HepG2 (cell line): ENCODE results near the gene GAREM1. TPM values are rescaled to one million over a fixed set of nuclear protein-coding genes. Genes with fewer than 3 reads are reported as not detected.

Source experiments
- CCDC6 ChIP-seq: sonication (generic); formaldehyde crosslinking; IDR thresholded peaks from 2 replicates; pipeline ENCODE4 v1.8.1; 2022; ENCODE audit warnings: mild to moderate bottlenecking, missing genetic modification reagents, moderate library complexity
- CENPBD1 ChIP-seq: sonication (generic); formaldehyde crosslinking; IDR thresholded peaks from 2 replicates; pipeline ENCODE4 v1.8.0; 2022; ENCODE audit warnings: missing genetic modification reagents, low read depth, mild to moderate bottlenecking, borderline replicate concordance
- ELF3 ChIP-seq: IDR thresholded peaks from 2 replicates; pipeline ENCODE4 v1.6.1; 2016; ENCODE audit warnings: missing genetic modification reagents, missing compliant biosample characterization
- FOXC1 ChIP-seq: sonication (generic); formaldehyde crosslinking; IDR thresholded peaks from 2 replicates; pipeline ENCODE4 v1.8.0; 2022; ENCODE audit warnings: mild to moderate bottlenecking, missing genetic modification reagents, borderline replicate concordance
- FOXK2 ChIP-seq: fragments of 450-650 bp; IDR thresholded peaks from 2 replicates; pipeline ENCODE4 v1.6.1; 2016
- GPN1 ChIP-seq: sonication (generic); formaldehyde crosslinking; IDR thresholded peaks from 2 replicates; pipeline ENCODE4 v1.5.1; 2020; ENCODE audit warnings: missing genetic modification reagents, borderline replicate concordance
- HOXA9 ChIP-seq: sonication (generic); formaldehyde crosslinking; IDR thresholded peaks from 2 replicates; pipeline ENCODE4 v1.8.1; 2022; ENCODE audit warnings: missing genetic modification reagents, mild to moderate bottlenecking, moderate library complexity, borderline replicate concordance
- MAZ ChIP-seq, 2 experiments: sonication (generic) in 1 of 2; formaldehyde crosslinking in 1 of 2; IDR thresholded peaks; 2 replicates each; pipeline versions ENCODE4 v1.5.0 to v1.6.1; 2012 to 2020; ENCODE audit warnings: low read depth in 2 of 2, mild to moderate bottlenecking in 2 of 2, borderline replicate concordance in 1 of 2, improper control_type of control experiment in 1 of 2, low read length in 1 of 2, missing genetic modification reagents in 1 of 2, moderate library complexity in 1 of 2
- MZF1 ChIP-seq: sonication (generic); formaldehyde crosslinking; IDR thresholded peaks from 2 replicates; pipeline ENCODE4 v1.8.1; 2023; ENCODE audit warnings: mild to moderate bottlenecking, missing genetic modification reagents, borderline replicate concordance
- RBM22 ChIP-seq: fragments of 200-400 bp; formaldehyde crosslinking; optimal IDR thresholded peaks from 2 replicates; pipeline ENCODE3; 2017; ENCODE audit warnings: mild to moderate bottlenecking, low read length, moderate library complexity
- RBM39 ChIP-seq: fragments of 200-400 bp; formaldehyde crosslinking; IDR thresholded peaks from one replicate; pipeline ENCODE4 v1.6.1; 2018; ENCODE audit warnings: antibody characterized with exemption, mild to moderate bottlenecking, low read depth, low read length; ENCODE audit not compliant: poor library complexity, severe bottlenecking
- SKI ChIP-seq: fragments of 450-650 bp; IDR thresholded peaks from one replicate; pipeline ENCODE4 v1.6.1; 2018; ENCODE audit warnings: mild to moderate bottlenecking; ENCODE audit not compliant: partially characterized antibody
- SOX6 ChIP-seq, 2 experiments: fragments of 450-650 bp in 1 of 2; sonication (generic) in 1 of 2; formaldehyde crosslinking in 1 of 2; IDR thresholded peaks; 2 replicates each; pipeline versions ENCODE4 v1.4.0 to v1.6.1; 2017 to 2020; ENCODE audit warnings: antibody characterized with exemption in 1 of 2, mild to moderate bottlenecking in 1 of 2, missing genetic modification reagents in 1 of 2
- STAT6 ChIP-seq: sonication (generic); formaldehyde crosslinking; IDR thresholded peaks from 2 replicates; pipeline ENCODE4 v1.4.0; 2020; ENCODE audit warnings: missing genetic modification reagents, mild to moderate bottlenecking, borderline replicate concordance
- SYNCRIP ChIP-seq: fragments of 200-400 bp; formaldehyde crosslinking; IDR thresholded peaks from 2 replicates; pipeline ENCODE4 v1.6.1; 2018; ENCODE audit warnings: mild to moderate bottlenecking, low read depth, low read length; ENCODE audit not compliant: insufficient read depth
- ZNF276 ChIP-seq: sonication (generic); formaldehyde crosslinking; IDR thresholded peaks from 2 replicates; pipeline ENCODE4 v1.4.0; 2020; ENCODE audit warnings: mild to moderate bottlenecking, low read depth, missing genetic modification reagents
- ZNF530 ChIP-seq: sonication (generic); formaldehyde crosslinking; IDR thresholded peaks from 2 replicates; pipeline ENCODE4 v1.5.0; 2020; ENCODE audit warnings: low read depth, mild to moderate bottlenecking, missing genetic modification reagents
- ZNF792 ChIP-seq: IDR thresholded peaks from 2 replicates; pipeline ENCODE4 v1.6.1; 2016
- polyA plus RNA-seq, 8 experiments: library from polyadenylated mRNA; depleted of rRNA in 3 of 8; stranded (reverse) in 7 of 8; unstranded in 1 of 8; fragments of >200 nt; fragmentation: Illumina TruSeq in 4 of 8; extraction: Trizol in 4 of 8; gene quantifications; 2 replicates each; pipeline versions ENCODE4 v1.2.1 to v1.2.3, GENCODE V29; 2011 to 2016; ENCODE audit warnings: low read depth in 4 of 8, missing spikeins in 1 of 8, mixed read lengths in 1 of 8; ENCODE audit not compliant: insufficient read depth in 1 of 8
- total RNA-seq, 5 experiments: library from RNA; depleted of rRNA; stranded (reverse); fragments of >200 nt; fragmentation: Illumina TruSeq; extraction: Trizol; gene quantifications; 2 replicates each; pipeline ENCODE4 v1.2.3, GENCODE V29; 2016; ENCODE audit warnings: low read depth in 1 of 5
- TF ChIP-seq, protein P1 (sequence below): sonication (generic); formaldehyde crosslinking; IDR thresholded peaks from 2 replicates; pipeline ENCODE4 v1.8.1; 2023; ENCODE audit warnings: missing genetic modification reagents, inconsistent platforms, borderline replicate concordance

GAREM1 gene
- total and polyA plus RNA-seq, 2 of the 13 experiments (the other 11 are each of a cell fraction or from before 2014, with no cell fraction given): 2.5 to 2.9 TPM

DNA sequence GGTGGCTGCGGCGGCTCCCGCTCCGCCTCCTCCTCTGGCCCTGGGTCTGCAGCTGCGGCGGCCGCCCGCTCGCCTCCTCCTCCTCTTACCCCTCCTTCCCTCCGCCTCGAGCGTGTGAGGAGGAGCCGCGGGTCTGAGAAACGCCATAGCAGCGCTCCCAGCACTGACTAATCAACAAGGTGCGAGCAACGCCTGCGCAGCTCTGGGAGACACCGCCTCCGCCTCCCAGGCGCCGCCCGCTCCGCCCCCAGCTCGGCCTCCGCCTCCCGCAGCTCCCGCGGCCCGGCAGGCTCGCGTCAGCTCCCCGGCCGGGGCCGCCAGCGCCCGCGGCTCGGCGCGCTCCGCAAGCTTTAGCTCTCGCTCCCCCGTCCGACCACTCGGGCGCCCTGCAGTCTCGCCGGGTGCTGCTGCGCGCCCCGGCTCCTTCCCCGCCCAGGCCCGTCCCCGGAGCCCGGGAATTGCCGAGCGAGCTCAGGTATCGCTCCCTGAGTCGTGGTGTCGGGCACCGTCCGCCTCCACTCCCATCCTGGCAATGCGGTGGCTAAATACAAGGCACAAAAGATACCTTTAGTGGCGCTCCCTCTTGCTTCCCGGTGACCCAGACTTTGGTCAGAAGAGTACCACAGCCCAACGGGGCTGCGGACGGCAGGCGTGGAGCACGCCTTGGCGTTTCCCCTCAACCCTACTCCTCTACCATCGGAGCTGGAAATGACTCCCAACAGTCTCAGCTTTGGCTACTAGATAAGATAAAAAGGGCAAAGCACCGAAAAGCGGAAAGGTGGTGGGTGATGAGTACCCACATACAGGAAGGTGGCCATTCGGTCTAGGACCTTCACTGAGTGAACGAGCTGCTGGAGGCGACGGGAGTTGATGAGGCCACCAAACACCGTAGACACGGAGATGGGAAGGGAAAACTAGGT is at the start of gene GAREM1 (continued):
- TF ChIP-seq RBM39 (no peak), ZNF792 (CRISPR knock-in tag) (no peak), FOXK2 (no peak), CENPBD1 (CRISPR knock-in tag) (no peak), ZNF530 (CRISPR knock-in tag) (no peak), MAZ (IDR thresholded peaks at IDR 0.05; ENCODE audit: borderline replicate concordance, low read depth, low read length) (peak; percentile 60; the same call in 1 of the 2 replicates), MAZ (CRISPR knock-in tag; IDR thresholded peaks at IDR 0.05; ENCODE audit: low read depth) (no peak; the same call in none of the 2 replicates), ELF3 (CRISPR knock-in tag) (no peak), FOXC1 (0 out of 2 replicates have a peak, but pooled peaks have one; percentile 17), RBM22 (no peak), GPN1 (CRISPR knock-in tag) (no peak), ZNF276 (0 out of 2 replicates have a peak, but pooled peaks have one; percentile 20), HOXA9 (no peak), SYNCRIP (no peak), MZF1 (CRISPR knock-in tag) (no peak), SKI (peak; percentile 89), CCDC6 (no peak; the same call in 1 of the 2 replicates), SOX6 (IDR thresholded peaks at IDR 0.05) (no peak), SOX6 (CRISPR knock-in tag; IDR thresholded peaks at IDR 0.05) (no peak; the same call in 1 of the 2 replicates), STAT6 (CRISPR knock-in tag) (no peak)
- TF ChIP-seq, protein P1, sequence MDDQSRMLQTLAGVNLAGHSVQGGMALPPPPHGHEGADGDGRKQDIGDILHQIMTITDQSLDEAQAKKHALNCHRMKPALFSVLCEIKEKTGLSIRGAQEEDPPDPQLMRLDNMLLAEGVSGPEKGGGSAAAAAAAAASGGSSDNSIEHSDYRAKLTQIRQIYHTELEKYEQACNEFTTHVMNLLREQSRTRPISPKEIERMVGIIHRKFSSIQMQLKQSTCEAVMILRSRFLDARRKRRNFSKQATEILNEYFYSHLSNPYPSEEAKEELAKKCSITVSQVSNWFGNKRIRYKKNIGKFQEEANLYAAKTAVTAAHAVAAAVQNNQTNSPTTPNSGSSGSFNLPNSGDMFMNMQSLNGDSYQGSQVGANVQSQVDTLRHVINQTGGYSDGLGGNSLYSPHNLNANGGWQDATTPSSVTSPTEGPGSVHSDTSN (CRISPR knock-in tag): no peak
